CD4-positive, alpha-beta T cell treated with Interleukin-6 at 100 ng/mL for 8 hours (primary cell): ENCODE measurements around the gene SLC2A13.
"Not testable (repeated sequence)": the region's sequence is repeated elsewhere in the genome, so short reads cannot be mapped to it uniquely, and the experiment has no call there.

Source experiments
- DNase-seq: peaks from one replicate; pipeline ENCODE4 v3.0.0-alpha.2; 2020; ENCODE audit warnings: mixed read lengths, low spot score

Gene SLC2A13

GRCh38 chr12:39866135-39866534 lies 239.7 kb downstream of the SLC2A13 start:
- no peak for DNase-seq

DNA sequence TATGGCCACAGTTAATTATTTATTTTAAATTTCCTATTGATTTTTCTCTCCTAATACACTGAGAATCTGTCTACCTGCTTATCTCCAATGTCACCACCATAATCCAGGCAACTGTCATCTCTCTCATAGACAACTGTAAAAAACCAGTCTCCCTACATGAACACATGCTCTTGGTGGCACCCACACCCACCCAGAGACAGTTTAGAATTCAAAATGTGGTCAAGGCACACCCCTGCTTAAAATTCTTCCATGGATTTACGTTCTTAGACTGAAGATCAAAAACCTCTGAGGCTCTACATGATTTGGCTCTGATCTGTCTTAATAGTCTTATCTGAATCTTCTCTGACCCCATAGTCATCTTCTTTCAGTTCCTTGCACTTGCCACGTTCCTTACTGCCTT lies 245.2 kb downstream of the SLC2A13 start:
- DNase-seq: no peak

DNA sequence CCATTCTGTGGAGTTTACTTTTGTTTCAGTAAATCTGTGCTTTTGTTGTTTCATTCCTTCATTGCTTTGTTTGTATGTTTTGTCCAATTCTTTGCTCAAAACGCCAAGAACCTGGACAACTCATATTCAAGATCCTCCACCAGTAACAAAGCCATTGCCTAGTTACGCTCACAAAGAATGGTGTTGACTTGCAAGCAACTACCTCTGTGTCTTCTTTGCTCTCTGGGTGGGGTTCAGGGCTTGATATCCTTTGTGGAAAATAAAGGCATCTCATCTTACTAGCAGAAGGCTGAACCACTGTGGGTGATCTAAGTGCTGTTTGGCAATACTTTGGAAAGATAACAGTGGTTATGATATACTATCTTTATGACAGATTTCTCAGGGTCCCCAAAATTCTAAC lies 252.9 kb downstream of the SLC2A13 start:
- DNase-seq: no peak

GRCh38 chr12:39852346-39852745 lies 253.5 kb downstream of the SLC2A13 start:
- DNase-seq: no peak

DNA sequence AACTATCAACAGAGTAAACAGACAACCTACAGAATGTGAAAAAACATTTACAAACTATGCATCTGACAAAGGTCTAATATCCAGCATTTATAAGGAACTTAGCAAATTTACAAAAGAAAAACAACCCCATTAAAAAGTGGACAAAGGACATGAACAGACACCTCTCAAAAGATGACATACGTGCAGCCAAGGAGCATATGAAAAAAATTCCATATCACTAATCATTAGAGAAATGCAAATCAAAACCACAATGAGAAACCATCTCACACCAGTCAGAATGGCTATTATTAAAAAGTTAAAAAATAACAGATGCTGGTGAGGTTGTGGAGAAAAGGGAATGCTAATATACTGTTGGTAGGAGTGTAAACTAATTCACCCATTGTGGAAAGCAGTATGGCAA lies 257.7 kb downstream of the SLC2A13 start:
- DNase-seq: not testable (repeated sequence)

- DNase-seq: no peak
These were observed 258.8 kb downstream of the SLC2A13 start for GRCh38 chr12:39846971-39847650.

- DNase-seq: no peak
These were observed 259.6 kb downstream of the SLC2A13 start for GRCh38 chr12:39846304-39846703.

DNA sequence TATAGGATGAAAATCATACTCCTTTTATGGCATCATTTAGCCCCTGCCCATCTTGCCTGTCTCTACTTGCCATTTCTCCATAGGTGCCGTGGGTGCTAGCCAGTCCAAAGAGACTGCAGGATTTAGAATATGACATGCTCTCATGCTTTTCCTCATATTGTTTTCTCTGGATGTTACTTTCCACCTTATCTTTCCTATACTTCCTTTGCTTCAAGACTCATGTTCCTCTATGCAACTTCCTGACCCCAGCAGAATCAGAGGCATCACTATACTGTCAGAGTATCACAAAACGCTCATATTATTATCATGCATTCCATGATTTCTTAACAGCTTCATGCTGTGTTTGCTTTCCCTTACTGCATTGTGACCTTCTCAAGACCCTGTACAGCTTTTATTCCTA lies 265.5 kb downstream of the SLC2A13 start:
- no peak for DNase-seq

DNA sequence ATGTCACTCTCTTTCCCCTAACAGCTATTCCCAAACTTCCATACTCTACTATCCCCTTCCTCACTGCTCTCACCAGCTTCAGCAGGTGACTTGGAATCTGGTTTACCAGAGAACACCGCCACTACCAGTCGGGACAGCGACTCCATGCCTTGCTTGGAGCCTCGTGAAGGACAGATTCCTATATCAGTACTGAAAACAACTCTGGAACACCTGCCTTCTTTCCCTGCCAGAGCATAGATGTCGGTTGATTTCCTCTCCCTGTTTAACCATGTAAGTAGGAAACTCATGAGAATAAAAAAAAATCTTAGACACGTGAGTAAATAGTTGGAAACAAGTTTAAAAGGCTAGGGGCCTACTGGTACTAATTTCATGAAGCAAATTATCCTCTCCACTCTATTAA lies 266.8 kb downstream of the SLC2A13 start:
- no peak for DNase-seq

DNA sequence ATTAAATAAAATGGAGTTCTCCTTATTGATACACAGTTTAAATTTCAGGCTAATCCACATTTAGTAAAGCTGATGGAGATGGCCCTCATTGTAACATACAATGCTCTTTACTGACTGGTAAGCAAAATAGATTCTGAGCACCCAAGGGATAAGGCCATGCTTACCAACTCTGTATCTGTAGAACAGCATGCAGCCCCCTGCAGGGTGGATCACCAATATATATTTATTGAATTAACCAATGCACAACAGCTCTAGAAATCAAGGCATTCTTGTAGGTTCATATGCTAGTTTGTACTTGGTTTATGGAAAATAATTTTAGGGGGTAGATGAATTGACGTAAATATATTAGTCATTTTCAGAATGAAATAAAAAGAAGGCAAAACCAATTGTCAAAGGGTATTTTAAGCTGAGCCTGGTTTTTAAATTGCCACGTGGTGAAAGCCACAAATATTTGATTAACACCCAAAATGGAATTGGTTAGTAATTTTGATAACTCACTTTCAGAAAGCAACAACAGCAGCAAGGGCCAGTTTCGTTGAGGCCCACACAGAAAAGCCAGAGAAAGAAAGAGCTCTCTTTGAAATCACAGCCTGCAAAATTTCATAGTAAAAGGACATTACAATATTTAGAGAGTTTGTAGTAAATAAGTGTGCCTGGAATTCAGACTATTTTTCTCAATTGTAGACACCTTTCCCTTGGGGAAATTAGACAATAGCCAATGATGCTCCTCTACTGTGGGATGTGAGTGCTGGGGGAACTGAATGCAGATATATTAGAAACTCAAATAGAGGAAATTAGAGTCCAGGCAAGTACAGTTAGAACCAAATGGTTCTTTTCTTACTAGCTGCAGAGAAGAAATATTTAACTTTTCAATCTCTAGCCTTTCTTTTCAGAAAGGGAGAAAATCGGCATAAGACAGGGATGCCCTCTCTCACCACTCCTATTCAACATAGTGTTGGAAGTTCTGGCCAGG lies 270.1 kb downstream of the SLC2A13 start:
- DNase-seq: no peak

DNA sequence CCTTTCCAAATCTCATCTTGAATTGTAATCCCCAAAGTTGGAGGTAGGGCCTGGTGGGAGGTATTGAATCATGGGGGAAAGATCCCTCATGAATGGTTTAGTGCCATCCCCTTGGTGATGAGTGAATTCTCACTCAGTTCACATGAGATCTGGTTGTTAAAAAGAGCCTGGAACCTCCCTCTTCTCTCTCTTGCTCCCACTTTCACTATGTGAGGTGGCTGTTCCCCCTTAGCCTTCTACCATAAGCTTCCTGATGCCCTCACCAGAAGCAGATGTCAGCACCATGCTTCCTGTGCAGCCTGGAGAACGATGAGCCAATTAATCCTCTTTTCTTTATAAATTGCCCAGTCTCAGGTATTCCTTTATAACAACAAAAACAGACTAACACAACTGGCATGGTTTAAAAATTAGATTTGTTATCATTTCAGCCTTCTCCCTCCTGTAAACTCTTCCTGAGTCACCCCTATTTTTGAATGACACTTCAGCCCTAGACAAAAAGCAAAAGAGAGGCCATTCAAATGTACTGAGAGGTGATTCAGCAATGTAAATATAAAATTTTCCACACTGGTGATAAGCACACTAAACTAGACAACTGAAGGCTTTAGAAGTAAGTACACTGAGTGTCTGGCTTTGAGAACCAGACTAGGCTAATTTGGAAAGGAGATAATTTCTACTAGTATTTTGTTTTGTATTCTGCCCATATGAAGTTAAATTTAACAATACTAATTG lies 274.1 kb downstream of the SLC2A13 start:
- DNase-seq: no peak

GRCh38 chr12:39830852-39831520 lies 274.9 kb downstream of the SLC2A13 start:
- DNase-seq: no peak

GRCh38 chr12:39830171-39830570 lies 275.7 kb downstream of the SLC2A13 start:
- DNase-seq: no peak

DNA sequence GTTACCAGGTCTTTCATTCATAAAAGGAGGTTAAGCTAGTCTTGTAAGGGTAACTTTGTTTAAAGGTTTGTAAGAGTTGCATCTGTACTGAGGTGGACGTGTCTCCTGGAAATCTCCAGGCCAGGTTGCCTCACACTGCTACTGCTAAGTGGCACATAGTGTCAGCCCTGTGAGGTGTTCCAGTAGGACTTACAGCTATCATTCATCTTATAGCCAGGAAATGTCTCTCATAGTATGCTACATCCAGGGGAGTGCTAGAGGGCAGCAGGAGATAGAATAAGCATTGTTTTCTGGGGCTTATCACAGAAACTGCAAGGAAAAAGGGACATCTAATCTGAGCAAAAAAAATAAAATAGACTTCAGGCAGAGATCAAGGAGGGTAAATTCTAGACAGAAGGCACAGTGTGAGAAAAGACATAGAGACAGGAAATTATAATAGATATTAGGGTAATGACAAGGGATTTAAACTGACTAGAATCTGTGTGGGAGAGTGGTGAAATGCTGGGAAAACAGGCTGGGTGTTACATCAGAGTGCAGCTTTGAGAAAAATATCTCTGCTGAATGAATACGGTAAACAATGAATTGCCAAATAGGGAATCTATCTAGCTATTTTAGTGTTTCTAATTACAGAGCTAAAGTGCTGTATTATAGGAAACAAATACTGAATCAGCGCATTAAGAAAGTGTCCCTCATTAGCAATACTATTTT lies 281.2 kb downstream of the SLC2A13 start:
- no peak for DNase-seq

- no peak for DNase-seq
These were observed 289.2 kb downstream of the SLC2A13 start for GRCh38 chr12:39816671-39817185.

- DNase-seq: no peak
These were observed 290.1 kb downstream of the SLC2A13 start for GRCh38 chr12:39815746-39816145.

GRCh38 chr12:39814626-39815025 lies 291.3 kb downstream of the SLC2A13 start:
- DNase-seq: no peak

DNA sequence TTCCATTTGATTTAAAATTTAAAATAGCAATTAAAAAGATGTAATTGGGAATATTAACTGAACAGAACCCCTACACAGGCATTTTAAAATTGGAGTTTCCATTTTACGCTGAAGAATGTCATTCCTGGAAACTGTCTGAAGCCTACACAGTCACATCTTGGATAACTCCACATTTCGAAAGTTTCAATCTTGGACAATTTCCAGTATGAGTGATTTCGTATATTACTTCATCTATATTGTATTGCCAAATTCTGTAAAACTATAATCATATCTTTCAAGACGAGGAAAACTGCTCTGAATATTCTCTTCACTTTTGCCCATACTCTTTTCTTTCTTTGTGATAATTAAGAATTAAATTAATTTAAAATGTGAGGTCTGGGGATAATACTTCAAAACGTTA lies 292.1 kb downstream of the SLC2A13 start:
- DNase-seq: no peak

GRCh38 chr12:39812456-39812855 lies 293.4 kb downstream of the SLC2A13 start:
- not testable (repeated sequence) for DNase-seq

GRCh38 chr12:39807043-39807442 lies 298.8 kb downstream of the SLC2A13 start:
- no peak for DNase-seq

DNA sequence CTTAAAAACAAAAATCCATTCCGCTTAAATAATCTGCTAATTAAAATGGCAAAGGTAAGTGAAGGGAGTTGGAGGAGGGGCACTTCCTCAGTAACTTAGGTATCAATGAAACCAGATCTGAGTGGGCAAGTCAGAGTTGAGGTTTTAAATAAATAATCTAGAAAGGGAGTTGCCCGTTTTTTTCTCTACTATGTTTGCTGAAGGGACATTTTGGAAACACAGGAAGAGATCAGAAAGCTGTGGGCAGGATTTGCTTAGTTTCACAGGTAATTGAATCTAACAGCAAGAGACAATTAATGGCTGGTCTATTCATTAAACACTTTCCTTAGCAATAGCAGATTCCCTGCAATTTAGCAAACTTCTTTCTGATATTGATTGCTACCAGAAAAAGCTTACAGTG lies 300.2 kb downstream of the SLC2A13 start:
- no peak for DNase-seq
